Hepatocyte (in vitro differentiated cells): Measurements from ENCODE around the gene FAM83D. TPM values are rescaled to one million over a fixed set of nuclear protein-coding genes. Genes with fewer than 3 reads are reported as not detected.

ENCODE experiments used
- DNase-seq: peaks from one replicate; pipeline ENCODE4 v3.0.0-alpha.2; 2016; ENCODE audit warnings: low spot score
- H2AFZ ChIP-seq: fragments of 200-600 bp; sonication (generic); 2 replicates; pipeline ENCODE4 v1.6.0; 2016; ENCODE audit warnings: antibody characterized with exemption, mild to moderate bottlenecking
- H3K27ac ChIP-seq: fragments of 200-600 bp; sonication (generic); 2 replicates; pipeline ENCODE4 v1.5.1; 2016; ENCODE audit warnings: mild to moderate bottlenecking
- H3K27me3 ChIP-seq: fragments of 200-600 bp; sonication (generic); 2 replicates; pipeline ENCODE4 v1.6.1; 2016
- H3K36me3 ChIP-seq: fragments of 200-600 bp; sonication (generic); replicated peaks from 2 replicates; pipeline ENCODE4 v1.5.1; 2016; ENCODE audit warnings: low read depth; ENCODE audit not compliant: insufficient read depth
- H3K4me1 ChIP-seq: fragments of 200-600 bp; sonication (generic); 2 replicates; pipeline ENCODE4 v1.5.1; 2016; ENCODE audit warnings: mild to moderate bottlenecking, moderate library complexity; ENCODE audit not compliant: insufficient read depth
- H3K4me2 ChIP-seq: fragments of 200-600 bp; sonication (generic); 2 replicates; pipeline ENCODE4 v1.6.0; 2016
- H3K4me3 ChIP-seq: fragments of 200-600 bp; sonication (generic); 2 replicates; pipeline ENCODE4 v1.5.1; 2016; ENCODE audit warnings: mild to moderate bottlenecking
- H3K79me2 ChIP-seq: fragments of 200-600 bp; sonication (generic); 2 replicates; pipeline ENCODE4 v1.6.0; 2017; ENCODE audit warnings: mild to moderate bottlenecking
- H3K9me2 ChIP-seq: fragments of 200-600 bp; sonication (generic); replicated peaks from 2 replicates; pipeline ENCODE4 v1.6.0; 2017; ENCODE audit warnings: mild to moderate bottlenecking; ENCODE audit not compliant: insufficient read depth
- H3K9me3 ChIP-seq: fragments of 200-600 bp; sonication (generic); 2 replicates; pipeline ENCODE4 v1.5.1; 2016; ENCODE audit warnings: low read depth, mild to moderate bottlenecking
- H4K20me1 ChIP-seq: fragments of 200-600 bp; sonication (generic); 2 replicates; pipeline ENCODE4 v1.6.0; 2016; ENCODE audit warnings: mild to moderate bottlenecking; ENCODE audit not compliant: insufficient read depth, poor library complexity, severe bottlenecking
- CTCF ChIP-seq: fragments of 200-600 bp; sonication (generic); IDR thresholded peaks from 2 replicates; pipeline ENCODE4 v1.5.1; 2016; ENCODE audit warnings: antibody characterized with exemption, mild to moderate bottlenecking; ENCODE audit not compliant: poor library complexity
- EZH2 ChIP-seq: fragments of 200-600 bp; sonication (generic); IDR thresholded peaks from 2 replicates; pipeline ENCODE4 v1.6.1; 2016; ENCODE audit warnings: antibody characterized with exemption, mild to moderate bottlenecking, borderline replicate concordance
- EZH2phosphoT487 ChIP-seq: fragments of 200-600 bp; sonication (generic); IDR thresholded peaks from one replicate; pipeline ENCODE4 v1.6.1; 2018; ENCODE audit warnings: antibody characterized with exemption, mild to moderate bottlenecking, low read depth, moderate library complexity; ENCODE audit not compliant: unreplicated experiment, severe bottlenecking
- WGBS: methylation state at CpG from one replicate; pipeline ENCODE4 v1.1.6; 2016; ENCODE audit warnings: low lambda C conversion rate; ENCODE audit errors: missing lambda C conversion rate; 5-methylcytosine and 5-hydroxymethylcytosine counted together
- polyA plus RNA-seq: library from polyadenylated mRNA; unstranded; fragments of >200 nt; fragmentation: Nextera tagmentation; extraction: Ambion mirVana; gene quantifications from 2 replicates; pipeline ENCODE4 v1.2.1, GENCODE V29; 2016
- total RNA-seq: library from RNA; depleted of rRNA; stranded (reverse); fragments of >200 nt; gene quantifications from 2 replicates; pipeline ENCODE4 v1.2.3, GENCODE V29; 2014

FAM83D gene
- total and polyA plus RNA-seq, 2 experiments from 2014 or later, result 5.4 to 6.3 TPM

DNA sequence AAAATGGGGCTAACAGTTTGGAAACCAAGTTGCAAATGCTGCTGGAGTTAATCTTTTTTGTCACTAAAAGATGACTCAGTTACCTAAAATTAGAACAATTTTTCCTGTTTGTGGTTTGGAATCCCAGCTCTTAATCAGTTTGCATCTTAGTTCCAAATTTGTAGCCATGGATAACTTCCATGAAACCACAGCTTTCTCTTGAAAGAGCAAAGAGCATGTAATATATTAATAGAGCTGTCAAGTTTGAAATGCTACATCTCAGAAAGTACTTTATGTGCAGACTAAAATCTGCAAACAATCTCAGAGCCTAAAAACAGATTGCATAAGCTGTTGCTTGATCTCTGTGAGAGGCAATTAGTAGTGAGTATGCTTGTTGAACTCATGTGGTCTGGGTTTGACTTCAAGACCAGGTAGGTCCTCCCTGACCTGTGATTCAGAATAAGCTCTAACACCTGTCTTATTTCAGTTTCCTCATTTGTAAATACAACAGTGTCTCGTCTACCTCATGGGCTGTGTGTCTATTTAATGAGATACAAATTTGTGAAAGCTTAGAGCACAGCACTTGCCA, 59.5 kb downstream of the FAM83D start:
- Histone ChIP-seq H3K4me2 (no peak overlapping the region), H3K27me3 (no peaks in the 10 kb centered on the region), H3K79me2 (peaks cover 6% of the 10 kb centered on the region), H2AFZ (no peak overlapping the region), H3K27ac (peak overlapping the region; percentile 5), H3K4me3 (no peak overlapping the region), H3K9me2 (no peaks in the 10 kb centered on the region), H3K4me1 (no peaks in the 10 kb centered on the region), H3K36me3 (no peaks in the 10 kb centered on the region), H3K9me3 (no peaks in the 10 kb centered on the region), H4K20me1 (no peaks in the 10 kb centered on the region)
- 56% methylated on average over 1 of the region's 1 CpG for WGBS
- no peak for DNase-seq
- TF ChIP-seq CTCF (no peak), EZH2 (no peak), EZH2phosphoT487 (no peak)

DNA sequence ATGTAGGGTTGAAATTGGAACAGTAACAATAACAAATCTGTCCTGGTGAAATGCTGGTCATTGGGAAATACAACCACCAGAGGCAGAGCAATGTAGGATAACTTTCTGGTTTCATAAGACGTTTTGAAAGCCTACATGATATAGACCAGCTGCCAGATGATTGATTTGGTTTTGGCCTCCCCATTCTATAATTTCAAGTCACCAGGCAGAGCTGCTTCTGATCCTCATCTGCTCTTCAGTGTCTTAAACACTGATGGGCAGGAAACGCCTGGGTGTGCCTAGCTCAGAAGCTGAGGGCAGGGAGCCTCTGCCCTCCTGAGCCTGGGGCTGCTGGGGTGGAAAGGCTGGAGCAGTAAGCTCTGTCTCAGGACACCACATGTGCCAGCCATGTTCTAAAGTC, 60.4 kb downstream of the FAM83D start:
- Histone ChIP-seq H4K20me1 (no peaks in the 10 kb centered on the region), H2AFZ (no peak overlapping the region), H3K4me2 (no peak overlapping the region), H3K9me3 (no peaks in the 10 kb centered on the region), H3K36me3 (no peaks in the 10 kb centered on the region), H3K4me3 (no peak overlapping the region), H3K27ac (no peak overlapping the region), H3K27me3 (no peaks in the 10 kb centered on the region), H3K4me1 (no peaks in the 10 kb centered on the region), H3K79me2 (no peaks in the 10 kb centered on the region), H3K9me2 (no peaks in the 10 kb centered on the region)
- WGBS, result 85% methylated on average over 2 of the region's 2 CpGs
- TF ChIP-seq EZH2phosphoT487 (no peak), EZH2 (no peak), CTCF (no peak)
- no peak for DNase-seq

- Histone ChIP-seq H3K4me1 (no peaks in the 10 kb centered on the region), H3K9me2 (no peaks in the 10 kb centered on the region), H3K27ac (no peak overlapping the region), H3K4me2 (no peak overlapping the region), H3K79me2 (no peaks in the 10 kb centered on the region), H2AFZ (no peak overlapping the region), H4K20me1 (no peaks in the 10 kb centered on the region), H3K9me3 (no peaks in the 10 kb centered on the region), H3K36me3 (no peaks in the 10 kb centered on the region), H3K27me3 (no peaks in the 10 kb centered on the region), H3K4me3 (no peak overlapping the region)
- 87% methylated on average over 4 of the region's 4 CpGs for WGBS
- no peak for DNase-seq
- no peak for TF ChIP-seq EZH2
- no peak for TF ChIP-seq CTCF
- no peak for TF ChIP-seq EZH2phosphoT487
Observed at GRCh38 chr20:38987777-38988176, 61.6 kb downstream of the FAM83D start.
